ENCODE results near the gene PLA2G4D.

Gene PLA2G4D

DNA sequence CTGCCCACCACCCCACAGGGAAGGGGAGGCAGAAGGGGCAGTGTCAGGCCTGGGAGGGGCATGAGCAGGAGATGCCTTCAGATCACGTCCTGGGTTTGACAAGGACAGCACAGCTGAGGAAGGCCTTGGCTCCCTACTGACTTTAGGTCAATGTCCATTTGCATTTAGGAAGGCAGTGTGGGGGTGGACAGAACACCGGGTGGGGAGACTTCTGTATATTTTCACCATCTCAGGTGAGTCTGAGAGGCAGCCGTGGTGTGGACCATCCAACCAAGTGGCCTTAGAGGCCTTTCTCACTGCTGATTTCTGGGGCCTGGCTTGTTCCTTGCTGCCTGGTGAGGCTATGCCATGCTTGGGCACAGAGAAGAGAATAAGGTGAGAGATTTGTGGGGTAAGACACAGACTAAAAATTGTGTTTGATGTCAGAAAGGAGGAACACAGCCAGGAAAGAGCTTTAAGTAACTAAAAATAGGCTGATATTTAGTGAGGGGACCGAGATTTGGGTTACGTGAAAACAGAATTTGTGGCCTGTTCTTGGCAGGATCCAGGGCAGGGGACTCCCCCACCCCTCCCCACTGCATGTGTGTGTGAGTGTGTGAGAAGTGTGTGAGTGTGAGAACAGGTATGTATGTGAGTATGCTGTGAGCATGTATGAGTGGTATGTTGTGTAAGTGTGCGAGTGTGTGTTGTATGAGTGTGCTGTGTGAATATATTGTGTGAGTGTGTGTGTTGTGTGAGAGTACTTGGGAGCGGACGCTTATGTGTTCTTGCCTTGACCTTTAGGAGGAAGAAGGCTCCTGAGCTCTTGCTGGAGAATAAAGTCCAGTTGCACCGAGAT, 61.8 kb downstream of the PLA2G4D start:
- no peak for DNase-seq (ENCODE audit: low read depth in 1 of 2, low spot score in 1 of 2)

DNA sequence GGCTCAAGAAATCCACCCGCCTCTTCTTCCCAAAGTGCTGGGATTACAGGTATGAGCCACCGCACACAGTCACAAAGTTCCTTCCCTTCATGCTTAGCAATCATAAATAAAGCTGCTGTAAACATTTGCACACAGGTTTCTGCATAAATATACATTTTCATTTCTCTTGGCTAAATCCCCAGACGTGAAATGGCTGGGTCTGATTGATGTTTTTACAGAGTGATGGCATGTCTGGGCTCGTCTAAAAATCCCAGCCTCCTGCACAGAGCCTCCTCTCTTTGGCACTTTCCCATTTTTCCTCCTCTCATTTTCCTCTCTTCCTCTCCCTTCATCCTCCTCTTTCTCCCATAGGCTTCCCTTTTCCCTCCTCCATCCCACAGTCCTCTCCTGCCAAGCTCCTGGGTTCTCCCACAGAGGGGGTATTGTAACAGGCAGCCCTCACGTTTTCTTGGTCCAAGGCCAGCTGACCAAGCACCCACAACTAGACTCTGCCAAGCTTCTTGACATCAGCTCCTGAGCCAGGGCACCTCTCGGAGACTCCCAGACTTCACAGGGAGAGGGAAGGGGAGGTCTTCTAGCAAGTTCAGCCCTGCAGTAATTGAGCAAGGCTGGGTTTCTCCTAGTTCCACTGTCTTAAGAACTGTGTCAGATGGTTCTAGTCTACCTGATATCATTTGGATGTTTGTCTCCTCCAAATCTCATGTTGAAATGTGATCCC, 63.0 kb downstream of the PLA2G4D start:
- DNase-seq (ENCODE audit: low read depth in 1 of 2, low spot score in 1 of 2), result no peak

DNA sequence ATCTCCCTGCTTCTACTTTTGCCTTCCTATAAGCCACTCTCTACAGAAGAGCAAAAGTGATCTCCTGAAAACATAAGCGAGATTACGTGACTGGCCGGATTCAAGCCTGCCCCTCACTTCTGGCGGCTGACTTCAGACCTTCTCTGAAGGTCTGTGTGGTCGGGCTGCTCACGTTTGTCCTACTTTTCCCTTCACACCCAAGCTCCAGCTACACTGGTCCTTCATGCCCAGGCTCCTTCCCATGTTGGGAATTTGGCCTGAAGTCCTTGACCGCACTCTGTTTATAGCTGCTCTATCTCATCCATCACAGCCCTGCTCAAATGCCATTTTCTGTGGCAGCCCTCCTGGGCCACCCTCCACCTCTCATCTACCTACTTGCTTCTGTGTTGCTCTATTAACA, 66.8 kb downstream of the PLA2G4D start:
- DNase-seq (ENCODE audit: low read depth in 1 of 2, low spot score in 1 of 2), result no peak

DNA sequence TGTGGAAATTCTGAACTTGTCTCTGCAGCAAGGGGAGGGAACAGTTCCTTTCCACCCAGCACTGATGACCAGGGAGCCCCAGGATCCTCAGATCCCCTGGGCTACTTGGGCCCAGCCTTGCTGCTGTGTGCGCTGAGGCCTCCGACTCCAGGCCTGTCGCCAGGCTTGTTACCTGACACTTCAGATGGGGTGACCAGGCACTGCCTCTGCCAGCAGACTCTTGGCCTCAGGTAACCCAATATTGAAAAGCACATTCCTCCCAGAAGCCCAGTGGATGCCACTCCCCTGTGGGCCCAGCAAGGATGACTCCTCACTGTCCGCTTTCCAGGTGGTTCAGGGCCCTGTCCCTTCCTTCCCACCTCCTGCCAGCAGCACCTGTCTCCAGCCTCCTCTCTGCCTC, 70.1 kb downstream of the PLA2G4D start:
- DNase-seq (ENCODE audit: low read depth in 1 of 2, low spot score in 1 of 2), result no peak

DNA sequence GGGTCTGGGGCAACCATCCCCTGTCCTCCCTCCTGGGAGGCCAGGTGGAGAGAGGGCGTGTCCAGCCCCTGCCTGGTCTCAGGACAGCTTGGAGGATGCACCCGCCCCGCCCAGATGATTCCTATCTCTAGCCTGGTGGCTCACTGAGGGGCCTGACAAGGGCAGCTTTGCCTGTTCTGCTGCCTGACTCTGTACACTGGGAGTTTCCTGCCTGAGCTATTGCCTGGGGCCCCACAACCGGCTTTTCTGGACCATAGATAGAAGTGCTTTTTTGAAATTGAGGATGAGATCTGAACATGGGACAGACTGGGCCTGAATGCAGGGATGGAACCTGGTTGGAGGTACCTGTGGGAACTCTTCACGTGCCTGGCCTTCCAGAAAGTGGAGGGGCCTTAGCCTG, 72.8 kb downstream of the PLA2G4D start:
- DNase-seq (ENCODE audit: low read depth in 1 of 2, low spot score in 1 of 2), result no peak

DNA sequence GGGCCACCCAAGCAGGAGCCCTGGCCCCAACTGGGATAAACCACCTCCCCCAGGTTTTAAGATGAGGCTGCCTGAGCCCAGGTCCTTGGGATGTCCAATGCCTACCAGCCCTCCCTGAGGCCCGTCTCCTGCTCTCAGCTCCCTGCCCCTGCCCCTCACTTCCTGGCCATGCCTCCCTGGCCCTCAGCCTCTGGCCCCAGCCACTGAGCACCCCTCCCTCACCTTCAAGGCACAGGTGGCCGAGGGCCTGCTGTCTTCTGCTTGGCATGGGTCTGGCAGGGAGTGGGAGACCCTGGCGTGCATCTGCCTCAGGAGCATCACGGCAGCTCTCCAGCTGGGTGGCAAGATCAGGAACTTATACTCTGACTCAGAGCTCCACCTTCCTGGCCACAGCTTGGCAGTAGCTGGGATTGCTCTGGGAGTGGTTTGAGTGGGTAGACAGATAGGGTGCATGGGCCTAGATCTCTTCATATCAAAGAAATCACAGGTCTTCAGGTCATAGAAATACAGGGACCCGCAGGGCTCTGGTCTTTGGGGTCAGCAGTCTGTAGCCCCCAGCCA, 73.6 kb downstream of the PLA2G4D start, which contains the start of gene PLA2G4E:
PLA2G4E (minus strand) TSS at position 330 of the 561 bp plus-strand sequence; CDS start at position 318, 12 bp downstream.
- no peak for DNase-seq (ENCODE audit: low read depth in 1 of 2, low spot score in 1 of 2)

DNA sequence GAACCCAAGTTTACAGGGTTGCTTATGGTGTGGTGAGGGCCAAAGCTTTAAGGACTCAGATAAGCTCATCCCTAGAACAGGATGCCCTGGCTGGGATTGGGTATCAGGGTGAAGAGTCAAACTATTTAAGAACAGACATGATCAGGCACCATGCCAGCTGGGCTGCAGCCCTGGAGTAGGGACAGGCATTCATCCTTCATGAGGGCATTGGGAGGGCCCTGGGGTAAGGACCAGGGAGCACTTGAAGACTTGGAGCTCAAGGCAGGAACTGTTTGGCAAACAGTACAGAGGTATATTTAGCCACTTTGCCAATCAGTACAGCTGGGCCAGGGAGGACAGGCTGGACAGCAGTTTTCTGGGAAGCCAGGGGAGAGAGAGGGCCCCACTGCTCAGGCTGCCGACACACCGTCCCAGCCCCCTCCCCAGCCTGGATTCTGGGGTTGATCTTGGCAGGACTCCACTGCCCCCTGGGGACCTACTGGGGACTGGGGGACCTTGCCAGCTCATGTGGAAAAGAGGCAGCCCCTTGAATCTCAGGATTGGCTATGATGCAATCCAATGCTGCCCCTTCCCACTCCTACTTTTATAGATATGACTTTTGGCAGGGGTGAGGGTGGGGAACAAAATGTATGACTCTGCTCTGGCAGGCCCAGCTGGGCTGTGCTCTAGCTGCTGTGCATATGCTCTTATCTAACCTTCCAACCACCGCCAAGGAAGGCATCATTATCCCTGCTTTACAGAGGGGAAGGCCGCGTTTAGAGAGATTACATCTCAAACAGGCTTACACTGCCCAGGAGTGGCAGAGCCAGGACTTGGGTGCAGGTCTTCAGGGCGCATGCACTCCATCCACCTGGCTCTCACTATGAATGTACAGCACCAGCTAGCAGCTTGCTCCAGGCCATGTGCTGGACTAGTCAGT, 75.8 kb downstream of the PLA2G4D start:
- DNase-seq (ENCODE audit: low read depth in 1 of 2, low spot score in 1 of 2), result no peak
